Tibial nerve (tissue), 4 donors: ENCODE results near the gene TMEM151B.

Experiments used
- EP300 ChIP-seq, 2 donors: sonication (generic); formaldehyde crosslinking; IDR thresholded peaks; one replicate each; pipeline ENCODE4 v1.6.1; 2017; ENCODE audit warnings: antibody characterized with exemption in 2 of 2, mild to moderate bottlenecking in 1 of 2
- POLR2A ChIP-seq, 2 donors: fragments of 450-650 bp; IDR thresholded peaks; one replicate each; pipeline ENCODE4 v1.6.1; 2017; ENCODE audit warnings: antibody characterized with exemption in 2 of 2, mild to moderate bottlenecking in 2 of 2, moderate library complexity in 2 of 2
- TF ChIP-seq, protein P1 (sequence below), 5 experiments: fragments of 200-600 bp in 3 of 5; fragments of 450-650 bp in 2 of 5; sonication (generic) in 3 of 5; IDR thresholded peaks; one replicate each; pipeline ENCODE4 v1.5.1; 2016 to 2019; ENCODE audit warnings: antibody characterized with exemption in 5 of 5, mild to moderate bottlenecking in 3 of 5, moderate library complexity in 2 of 5

DNA sequence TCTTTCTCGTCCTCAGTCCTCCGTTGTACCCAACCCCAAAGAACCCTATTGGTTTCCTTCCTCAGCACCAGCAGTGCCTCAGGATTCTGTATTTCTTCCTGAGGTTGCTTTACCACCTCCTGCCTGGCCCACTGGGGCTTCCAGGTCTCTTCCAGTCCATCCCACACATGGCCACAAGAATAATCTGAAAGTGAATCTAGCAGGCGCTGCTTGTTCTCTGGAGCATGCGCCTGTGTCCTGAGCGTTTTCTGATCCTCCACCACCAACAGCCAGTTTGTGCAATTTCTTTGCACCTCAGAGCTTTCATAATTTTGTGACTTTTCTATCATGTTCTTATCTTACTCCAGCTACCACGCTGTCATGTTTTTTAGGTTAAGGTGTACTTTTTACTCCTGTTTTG, 35.0 kb upstream of the TMEM151B start:
- TF ChIP-seq POLR2A (IDR thresholded peaks at IDR 0.05) = no peak
- TF ChIP-seq, protein P1, sequence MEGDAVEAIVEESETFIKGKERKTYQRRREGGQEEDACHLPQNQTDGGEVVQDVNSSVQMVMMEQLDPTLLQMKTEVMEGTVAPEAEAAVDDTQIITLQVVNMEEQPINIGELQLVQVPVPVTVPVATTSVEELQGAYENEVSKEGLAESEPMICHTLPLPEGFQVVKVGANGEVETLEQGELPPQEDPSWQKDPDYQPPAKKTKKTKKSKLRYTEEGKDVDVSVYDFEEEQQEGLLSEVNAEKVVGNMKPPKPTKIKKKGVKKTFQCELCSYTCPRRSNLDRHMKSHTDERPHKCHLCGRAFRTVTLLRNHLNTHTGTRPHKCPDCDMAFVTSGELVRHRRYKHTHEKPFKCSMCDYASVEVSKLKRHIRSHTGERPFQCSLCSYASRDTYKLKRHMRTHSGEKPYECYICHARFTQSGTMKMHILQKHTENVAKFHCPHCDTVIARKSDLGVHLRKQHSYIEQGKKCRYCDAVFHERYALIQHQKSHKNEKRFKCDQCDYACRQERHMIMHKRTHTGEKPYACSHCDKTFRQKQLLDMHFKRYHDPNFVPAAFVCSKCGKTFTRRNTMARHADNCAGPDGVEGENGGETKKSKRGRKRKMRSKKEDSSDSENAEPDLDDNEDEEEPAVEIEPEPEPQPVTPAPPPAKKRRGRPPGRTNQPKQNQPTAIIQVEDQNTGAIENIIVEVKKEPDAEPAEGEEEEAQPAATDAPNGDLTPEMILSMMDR (IDR thresholded peaks at IDR 0.05) = no peak
- no peak for TF ChIP-seq EP300 (IDR thresholded peaks at IDR 0.05)
